ENCODE data around the gene SLC2A10.

DNA sequence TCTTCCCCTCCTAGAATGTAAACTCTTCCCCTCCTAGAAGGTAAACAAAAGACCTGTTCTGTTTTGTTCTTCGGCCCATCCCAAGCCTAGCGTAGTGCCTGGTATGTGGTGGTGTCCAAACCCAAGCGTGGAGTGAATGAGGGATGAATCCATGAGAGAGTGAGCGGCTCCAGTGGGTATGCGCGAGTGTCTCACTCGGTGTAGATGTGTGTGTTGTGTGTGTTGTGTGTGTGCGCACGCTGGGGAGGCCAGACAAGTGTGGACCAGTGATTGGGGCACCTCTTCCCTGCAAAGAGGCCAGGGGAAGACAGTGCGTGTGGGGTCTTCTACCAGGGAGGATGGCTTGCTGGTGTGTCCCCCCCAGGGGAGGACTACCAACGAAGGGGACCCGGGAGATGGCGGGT, 392 bp upstream of the SLC2A10 start:
- peak in 1 of 2 donors; percentile 19 for TF ChIP-seq POLR2A (IDR thresholded peaks at IDR 0.05)
- TF ChIP-seq, protein P1, sequence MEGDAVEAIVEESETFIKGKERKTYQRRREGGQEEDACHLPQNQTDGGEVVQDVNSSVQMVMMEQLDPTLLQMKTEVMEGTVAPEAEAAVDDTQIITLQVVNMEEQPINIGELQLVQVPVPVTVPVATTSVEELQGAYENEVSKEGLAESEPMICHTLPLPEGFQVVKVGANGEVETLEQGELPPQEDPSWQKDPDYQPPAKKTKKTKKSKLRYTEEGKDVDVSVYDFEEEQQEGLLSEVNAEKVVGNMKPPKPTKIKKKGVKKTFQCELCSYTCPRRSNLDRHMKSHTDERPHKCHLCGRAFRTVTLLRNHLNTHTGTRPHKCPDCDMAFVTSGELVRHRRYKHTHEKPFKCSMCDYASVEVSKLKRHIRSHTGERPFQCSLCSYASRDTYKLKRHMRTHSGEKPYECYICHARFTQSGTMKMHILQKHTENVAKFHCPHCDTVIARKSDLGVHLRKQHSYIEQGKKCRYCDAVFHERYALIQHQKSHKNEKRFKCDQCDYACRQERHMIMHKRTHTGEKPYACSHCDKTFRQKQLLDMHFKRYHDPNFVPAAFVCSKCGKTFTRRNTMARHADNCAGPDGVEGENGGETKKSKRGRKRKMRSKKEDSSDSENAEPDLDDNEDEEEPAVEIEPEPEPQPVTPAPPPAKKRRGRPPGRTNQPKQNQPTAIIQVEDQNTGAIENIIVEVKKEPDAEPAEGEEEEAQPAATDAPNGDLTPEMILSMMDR (IDR thresholded peaks at IDR 0.05), result no peak
